Amygdala (tissue), 56 donors: ENCODE results near the gene RPS25.
"Not testable (repeated sequence)": the region's sequence is repeated elsewhere in the genome, so short reads cannot be mapped to it uniquely, and the experiment has no call there.

Experiments used
- DNase-seq, 56 donors: peaks; one replicate each; lab custom pipeline; 2025; lab: John Stamatoyannopoulos, UW

RPS25 gene

GRCh38 chr11:118975771-118976709 lies 42.1 kb downstream of the RPS25 start:
- DNase-seq = no peak

- DNase-seq = no peak
These were observed 44.2 kb downstream of the RPS25 start for GRCh38 chr11:118973985-118974384.

- DNase-seq = no peak
These were observed 46.5 kb downstream of the RPS25 start, which contains the start of gene FOXR1 for GRCh38 chr11:118971646-118972045. Gene FOXR1, plus strand, starts transcription at chr11:118971761. Its CDS starts 171 bp downstream, at chr11:118971932.

DNA sequence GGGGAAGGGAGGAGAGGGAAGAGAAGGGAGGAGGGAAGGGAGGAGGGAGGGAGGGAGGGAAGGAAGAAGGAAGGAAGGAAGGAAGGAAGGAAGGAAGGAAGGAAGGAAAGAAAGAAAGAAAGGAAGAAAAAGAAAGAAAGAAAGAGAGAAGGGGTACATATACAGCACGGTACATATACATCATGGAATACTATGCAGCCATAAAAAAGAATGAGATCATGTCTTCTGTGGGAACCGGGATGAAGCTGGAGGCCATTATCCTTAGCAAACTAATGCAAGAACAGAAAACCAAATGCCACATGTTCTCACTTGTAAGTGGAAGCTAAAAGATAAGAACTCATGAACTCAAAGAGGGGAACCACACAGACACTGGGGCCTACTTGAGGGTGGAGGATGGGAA lies 48.6 kb downstream of the RPS25 start:
- DNase-seq = not testable (repeated sequence)
